Lung (tissue), 12 donors: ENCODE results near the gene GATM. TPM values are rescaled to one million over a fixed set of nuclear protein-coding genes. Genes with fewer than 3 reads are reported as not detected.
A peak's percentile ranks its signal among the peaks of the same experiment; 100 is the strongest.

ENCODE experiments used
- ATAC-seq: fragments of 200-7000 bp; cut with Tn5 transposase; one replicate; pipeline ENCODE4 v1.9.1; 2020; ENCODE audit warnings: moderate number of reproducible peaks; ENCODE audit not compliant: insufficient read depth, low FRiP score
- DNase-seq, 3 donors: peaks; one replicate each; pipeline ENCODE4 v3.0.0-alpha.2; 2013 to 2017
- H3K27ac ChIP-seq, 2 donors: one replicate each; pipeline ENCODE4 v1.5.1; 2013; ENCODE audit warnings: mild to moderate bottlenecking in 2 of 2, moderate library complexity in 2 of 2, control low read depth in 1 of 2, inconsistent platforms in 1 of 2, low read depth in 1 of 2, low read length in 1 of 2
- H3K27me3 ChIP-seq, 3 donors: one replicate each; pipeline ENCODE4 v1.5.1; 2013; ENCODE audit warnings: low read length in 2 of 3; ENCODE audit not compliant: control insufficient read depth in 3 of 3, insufficient read depth in 3 of 3
- H3K36me3 ChIP-seq, 4 donors: one replicate each; pipeline ENCODE4 v1.5.1; 2013; ENCODE audit warnings: low read length in 4 of 4, mild to moderate bottlenecking in 1 of 4, moderate library complexity in 1 of 4; ENCODE audit not compliant: control insufficient read depth in 4 of 4, insufficient read depth in 4 of 4
- H3K4me1 ChIP-seq, 5 donors: one replicate each; pipeline ENCODE4 v1.5.1; 2013; ENCODE audit warnings: low read length in 5 of 5, mild to moderate bottlenecking in 2 of 5, moderate library complexity in 1 of 5; ENCODE audit not compliant: control insufficient read depth in 5 of 5, insufficient read depth in 5 of 5
- H3K4me3 ChIP-seq: one replicate; pipeline ENCODE4 v1.5.1; 2013; ENCODE audit warnings: mild to moderate bottlenecking, control low read depth, moderate library complexity
- H3K9ac ChIP-seq, 2 donors: one replicate each; pipeline ENCODE4 v1.5.1; 2013; ENCODE audit warnings: low read length in 2 of 2, control low read depth in 1 of 2; ENCODE audit not compliant: insufficient read depth in 1 of 2
- H3K9me3 ChIP-seq, 4 donors: one replicate each; pipeline ENCODE4 v1.5.1; 2013; ENCODE audit warnings: low read length in 3 of 4, mild to moderate bottlenecking in 1 of 4, moderate library complexity in 1 of 4; ENCODE audit not compliant: control insufficient read depth in 4 of 4, insufficient read depth in 3 of 4
- CTCF ChIP-seq: IDR thresholded peaks from 2 replicates; pipeline ENCODE4 v1.5.1; 2012; ENCODE audit warnings: mild to moderate bottlenecking; ENCODE audit errors: control extremely low read depth, extremely low read depth
- WGBS, 2 donors: extraction: QIAGEN DNeasy Blood & Tissue Kit; methylation state at CpG; one replicate each; pipeline ENCODE4 v1.1.7; 2013; 5-methylcytosine and 5-hydroxymethylcytosine counted together
- polyA plus RNA-seq, 2 donors: library from polyadenylated mRNA; stranded (reverse); fragments of 200-250 nt; gene quantifications; one replicate each; pipeline ENCODE4 v1.2.1, GENCODE V29; 2013
- total RNA-seq, 2 donors: library from RNA; depleted of rRNA in 1 of 2; stranded (reverse); fragments of >200 nt in 1 of 2; gene quantifications; one replicate each; pipeline ENCODE4 v1.2.1, GENCODE V29; 2014 to 2021
- donor health status: control.
- donor health status: control.
- donor health status: Bipolar disorder and iron deficiency.
- donor health status: healthy.
- donor health status: DM: yes; HTN: yes; CAD: no.

Gene GATM
- total and polyA plus RNA-seq, 4 donors: 2.5 to 12.2 (median 4.6) TPM

GRCh38 chr15:45364271-45364670, 14.1 kb downstream of the GATM start:
- no peak overlapping the region for H3K27ac ChIP-seq
- WGBS, 2 donors: 80 to 83% methylated on average over 1 of the region's 1 CpG
- no peak for DNase-seq
- no peaks in the 10 kb centered on the region for H3K27me3 ChIP-seq
- peaks cover 0 to 3% (median 0%) of the 10 kb centered on the region in 5 donors for H3K4me1 ChIP-seq
- ATAC-seq: no peak
- H3K4me3 ChIP-seq: no peak overlapping the region
- peaks cover 0 to 10% (median 0%) of the 10 kb centered on the region in 4 donors for H3K36me3 ChIP-seq
- no peak overlapping the region for H3K9ac ChIP-seq
- no peak for TF ChIP-seq CTCF
- no peaks in the 10 kb centered on the region for H3K9me3 ChIP-seq

DNA sequence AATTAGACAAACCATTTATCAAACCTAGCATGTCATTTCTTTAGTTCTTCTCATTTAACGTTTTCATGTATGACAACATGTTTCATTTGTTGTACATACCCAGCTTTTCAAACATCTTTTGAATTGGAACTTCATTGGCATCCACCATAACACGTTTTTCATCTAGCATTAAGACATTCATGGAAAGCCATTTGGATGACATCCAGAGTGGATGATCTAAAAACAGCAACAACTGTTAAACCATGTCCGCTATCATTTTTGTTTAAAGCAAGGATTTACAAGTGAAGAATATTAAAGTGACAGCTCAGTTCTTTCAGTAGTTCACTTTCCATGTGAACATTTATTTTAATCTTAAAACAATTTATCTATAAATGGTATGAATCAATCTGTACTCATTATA, 14.5 kb downstream of the GATM start:
- DNase-seq (peak in 2 of 3 donors; percentile 10 to 58), ATAC-seq (no peak)
- Histone ChIP-seq H3K36me3 (peaks cover 0 to 10% (median 0%) of the 10 kb centered on the region in 4 donors), H3K27ac (no peak overlapping the region), H3K9ac (no peak overlapping the region), H3K9me3 (no peaks in the 10 kb centered on the region), H3K4me1 (peaks cover 0 to 3% (median 0%) of the 10 kb centered on the region in 5 donors), H3K27me3 (no peaks in the 10 kb centered on the region), H3K4me3 (no peak overlapping the region)
- TF ChIP-seq CTCF: no peak
- 55 to 78% methylated on average over 3 of the region's 3 CpGs for WGBS, 2 donors

DNA sequence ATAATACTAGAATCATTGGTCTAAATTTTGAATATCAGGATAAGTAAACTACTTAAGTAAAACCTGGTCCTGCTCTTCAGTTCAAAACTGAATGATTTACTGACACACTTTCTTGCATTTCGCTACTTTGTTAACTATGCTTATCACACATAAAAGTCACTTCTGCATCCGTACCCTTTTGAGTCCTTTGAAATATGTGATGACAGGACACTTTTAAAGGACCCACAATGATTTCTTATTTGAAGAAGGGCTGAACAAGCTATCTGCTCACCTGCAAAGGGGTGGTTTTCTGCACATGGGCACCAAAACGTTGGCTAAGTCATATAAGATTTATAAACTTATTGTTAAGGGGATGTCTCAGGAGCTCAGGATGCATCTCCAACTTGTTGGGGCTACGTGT, 15.0 kb downstream of the GATM start:
- 77 to 86% methylated on average over 4 of the region's 4 CpGs for WGBS, 2 donors
- H3K27ac ChIP-seq: no peak overlapping the region

More for the DNA sequence above, 15.0 kb downstream of the GATM start:
- DNase-seq (no peak), ATAC-seq (no peak)
- H3K4me3 ChIP-seq: no peak overlapping the region
- H3K4me1 ChIP-seq: peaks cover 0 to 3% (median 0%) of the 10 kb centered on the region in 5 donors
- no peak for TF ChIP-seq CTCF
- no peaks in the 10 kb centered on the region for H3K9me3 ChIP-seq
- peaks cover 0 to 10% (median 0%) of the 10 kb centered on the region in 4 donors for H3K36me3 ChIP-seq
- no peak overlapping the region for H3K9ac ChIP-seq
- no peaks in the 10 kb centered on the region for H3K27me3 ChIP-seq
